Posterior vena cava (tissue), 2 donors: Measurements from ENCODE around the gene PCSK9. TPM values are rescaled to one million over a fixed set of nuclear protein-coding genes. Genes with fewer than 3 reads are reported as not detected.
A peak's percentile ranks its signal among the peaks of the same experiment; 100 is the strongest.
"Not testable (repeated sequence)": the region's sequence is repeated elsewhere in the genome, so short reads cannot be mapped to it uniquely, and the experiment has no call there.

Experiments used
- DNase-seq: peaks from one replicate; pipeline ENCODE4 v3.0.0-alpha.2; 2020; ENCODE audit warnings: low spot score
- intact Hi-C, 2 donors: fragments of 100-400 bp; cut with DNase I; formaldehyde crosslinking; loops; one replicate each; pipeline versions ENCODE4 v1.14.1 to v1.14.2; 2022 to 2023
- total RNA-seq, 2 donors: library from RNA; stranded (reverse); fragmentation: NEBNext Ultra II Directional; extraction: Animal tissue kit (Norgen Biotek cat#: 25700); gene quantifications; one replicate each; pipeline ENCODE4 v1.2.1, GENCODE V29; 2021
- donor health status: DM: yes; HTN: yes; CAD: no.
- donor health status: DM: yes; HTN: yes; CAD: no.

Gene PCSK9
- total RNA-seq, 2 donors from 2014 or later, result 0.32 TPM; not detected in 1

DNA sequence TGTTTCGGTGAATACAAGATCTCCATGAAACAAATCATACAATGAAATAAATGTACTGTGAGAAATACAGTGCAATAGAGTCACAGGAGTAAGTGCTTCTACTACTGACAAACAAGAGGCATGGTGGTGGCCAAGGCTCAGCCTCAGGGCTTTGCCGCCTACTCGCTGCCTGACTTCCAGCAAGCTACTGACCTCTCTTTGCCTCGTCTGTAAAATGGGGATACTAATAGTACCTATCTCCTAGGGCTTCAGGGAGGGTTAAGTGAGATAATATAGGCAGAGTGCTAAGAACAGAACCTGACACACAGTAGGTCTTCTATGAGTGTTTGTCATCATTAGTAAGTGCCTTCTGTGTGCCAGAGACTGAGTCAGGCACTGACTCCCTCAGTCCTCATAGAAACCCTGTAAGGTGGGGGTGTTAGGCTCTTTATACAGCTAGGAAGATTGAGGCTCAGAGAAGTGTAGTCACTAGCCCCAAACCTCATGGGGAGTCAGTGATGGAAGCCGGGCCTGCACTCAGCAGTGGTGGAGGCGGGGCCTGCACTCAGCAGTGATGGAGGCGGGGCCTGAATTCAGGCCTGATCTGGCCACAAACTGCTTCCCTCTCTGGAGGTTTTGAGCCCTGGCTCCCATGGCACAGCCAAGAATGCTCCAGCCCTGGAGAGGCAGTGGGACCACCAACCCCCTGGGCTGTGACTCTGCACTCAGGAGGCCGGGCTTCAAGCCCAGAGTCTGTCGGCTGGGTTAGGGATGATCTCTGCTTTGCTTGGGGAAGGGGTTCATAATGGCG, 33.8 kb upstream of the PCSK9 start:
- DNase-seq, result peak; percentile 67

DNA sequence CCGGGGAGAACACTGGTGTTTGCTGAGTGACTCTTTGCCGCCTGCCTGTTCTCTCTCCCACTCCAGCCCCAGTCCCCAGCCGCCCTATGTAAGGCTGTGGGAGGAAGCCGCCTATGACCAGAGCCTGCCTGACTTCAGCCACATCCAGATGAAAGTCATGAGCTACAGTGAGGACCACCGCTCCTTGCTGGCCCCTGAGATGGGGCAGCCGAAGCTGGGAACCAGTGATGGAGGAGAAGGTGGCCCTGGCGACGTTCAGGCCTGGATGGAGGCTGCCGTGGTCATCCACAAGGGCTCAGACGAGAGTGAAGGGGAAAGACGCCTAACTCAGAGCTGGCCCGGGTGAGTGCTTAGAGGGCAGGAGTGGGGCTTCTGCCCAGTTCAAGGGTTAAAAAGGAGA, 32.4 kb upstream of the PCSK9 start:
- intact Hi-C loops, result no loop called here
- peak; percentile 76 for DNase-seq

More for the DNA sequence above, 33.8 kb upstream of the PCSK9 start:
- intact Hi-C loops, result no loop called here

GRCh38 chr1:55007625-55008024, 31.7 kb upstream of the PCSK9 start:
- DNase-seq, result peak; percentile 20
- intact Hi-C loops, result no loop called here

DNA sequence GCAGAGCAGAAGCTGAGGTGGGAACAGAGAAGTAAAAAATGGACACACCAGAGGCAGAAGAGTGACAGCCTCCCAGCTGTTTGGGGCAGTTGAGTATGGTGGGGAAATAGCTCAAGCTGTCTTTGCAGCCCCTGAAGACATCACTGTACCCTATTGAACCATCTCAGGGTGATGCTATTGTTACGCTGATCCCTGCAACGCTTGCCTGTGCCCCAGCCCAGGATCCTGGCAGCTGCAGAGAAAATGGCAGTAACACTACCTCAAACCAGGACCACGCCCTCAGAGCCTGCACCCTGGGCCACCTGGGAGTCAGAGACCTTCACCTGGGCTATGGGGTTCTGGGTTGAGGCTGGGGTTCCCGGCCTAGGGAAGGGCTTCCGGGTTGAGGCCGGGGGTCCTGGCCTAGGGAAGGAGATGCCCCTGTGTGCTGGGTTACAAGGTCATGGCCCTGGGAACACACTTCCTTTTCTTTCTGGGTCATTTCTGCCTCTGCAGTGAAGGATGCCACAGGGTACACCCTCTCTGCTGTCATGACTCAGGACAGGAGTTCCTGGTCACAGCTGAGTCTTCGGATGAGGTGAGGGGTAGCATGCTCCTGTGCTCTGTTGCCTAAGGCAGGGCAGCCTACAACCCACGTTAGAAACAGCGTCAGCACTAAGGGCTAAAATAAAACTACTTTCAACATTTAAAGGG, 29.0 kb upstream of the PCSK9 start:
- intact Hi-C loops, result no loop called here
- DNase-seq, result no peak

DNA sequence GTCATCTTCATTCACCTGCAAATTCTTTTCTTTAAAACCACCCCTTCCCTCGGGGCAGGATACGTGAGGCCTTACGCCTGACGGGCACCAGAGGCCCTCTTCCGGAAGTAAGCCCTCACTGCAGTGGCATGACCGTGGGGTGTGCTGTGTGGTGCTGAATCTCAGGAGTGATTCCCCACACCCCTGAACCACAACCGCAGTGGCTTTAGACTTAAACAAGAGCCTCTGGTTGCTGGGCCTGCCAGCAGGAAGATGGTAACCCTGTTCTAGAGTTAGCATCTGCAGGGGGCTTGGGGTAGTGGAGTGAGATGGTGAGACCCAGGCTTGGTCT, 28.5 kb upstream of the PCSK9 start:
- no peak for DNase-seq
- intact Hi-C loops, result no loop called here

GRCh38 chr1:55012661-55013060, 26.7 kb upstream of the PCSK9 start:
- intact Hi-C loops, result no loop called here
- DNase-seq, result no peak

DNA sequence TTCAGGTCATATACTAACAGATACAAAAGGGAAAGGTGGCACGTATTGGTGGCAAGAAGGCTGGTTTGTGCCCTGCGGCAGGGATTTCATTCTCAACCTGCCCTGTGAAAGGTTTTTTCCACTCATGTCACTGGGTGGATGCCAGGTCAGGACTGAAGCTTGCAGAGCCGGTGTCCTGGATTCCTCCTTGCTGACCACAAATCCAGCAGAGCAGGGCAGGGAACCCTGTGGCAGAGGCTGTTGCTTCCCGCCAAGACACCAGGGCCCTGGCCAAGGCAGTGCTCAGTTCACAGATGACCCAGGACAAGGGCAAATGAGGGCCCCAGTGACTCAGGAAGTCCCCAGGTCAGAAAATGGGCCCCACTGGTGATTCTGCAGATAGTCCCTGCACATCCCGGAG, 24.2 kb upstream of the PCSK9 start:
- DNase-seq, result peak; percentile 71
- intact Hi-C loops, result no loop called here

DNA sequence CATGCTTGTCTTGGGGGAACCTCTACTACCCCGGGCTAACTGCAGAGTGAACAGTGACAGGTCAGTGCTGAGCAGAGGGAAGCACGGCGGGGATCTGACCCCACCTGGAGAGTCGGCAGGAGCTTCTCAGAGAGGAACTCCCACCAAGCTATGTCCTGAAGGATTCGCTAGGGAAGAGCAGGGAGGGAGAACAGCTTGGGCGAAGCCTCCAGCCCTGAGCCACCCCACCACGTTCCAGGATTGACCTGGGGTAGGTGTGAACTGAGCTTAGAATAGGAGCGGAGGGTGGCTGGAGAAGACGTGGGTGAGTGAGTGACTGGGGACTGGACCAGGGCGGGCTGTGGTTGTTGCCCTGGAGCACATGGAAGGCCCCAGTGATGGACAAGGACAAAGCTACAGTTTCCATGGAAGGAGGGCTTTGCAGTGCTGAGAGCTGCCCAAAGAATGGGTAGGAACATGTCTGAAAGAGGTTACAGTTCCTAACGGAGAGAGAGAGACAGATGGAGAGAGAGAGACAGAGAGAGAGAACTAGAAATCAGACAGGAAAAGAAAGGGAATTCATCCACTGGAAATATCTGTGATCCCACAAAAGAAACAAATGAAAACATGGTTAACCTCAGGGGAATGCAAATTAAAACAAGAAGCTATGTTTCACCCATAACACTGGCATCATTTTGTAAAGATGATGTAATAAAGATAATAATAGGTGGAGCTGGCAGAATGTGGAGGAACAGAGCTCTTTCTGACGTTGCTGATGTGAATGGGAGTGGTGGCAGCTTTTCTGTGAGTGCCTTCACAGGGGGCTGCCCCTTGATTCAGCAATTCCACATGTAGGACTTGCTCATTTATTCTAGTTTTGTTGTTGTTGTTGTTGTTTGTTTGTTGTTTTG, 23.4 kb upstream of the PCSK9 start:
- intact Hi-C loops, result no loop called here
- DNase-seq, result peak; percentile 58

DNA sequence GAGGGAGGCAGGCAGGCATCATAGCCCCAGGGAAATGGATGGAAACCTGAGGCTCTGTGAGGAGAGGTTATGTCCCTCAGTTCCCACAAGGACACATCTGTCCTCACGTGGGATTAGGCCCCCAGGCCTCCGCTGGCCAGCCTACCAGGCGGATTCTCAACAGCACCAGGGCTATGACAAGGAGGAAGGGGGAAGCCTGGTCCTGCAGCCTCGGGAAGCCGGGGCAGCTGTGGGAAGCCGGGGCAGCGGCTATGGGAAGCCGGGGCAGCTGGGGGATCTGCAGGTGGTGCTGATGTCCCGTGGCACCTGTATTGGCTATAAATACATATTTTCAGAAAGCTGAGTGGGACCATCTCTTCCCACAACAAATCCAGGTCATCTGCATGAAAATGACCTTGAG, 21.0 kb upstream of the PCSK9 start:
- no peak for DNase-seq

GRCh38 chr1:55021942-55022546, 17.3 kb upstream of the PCSK9 start:
- DNase-seq, result peak; percentile 93
- intact Hi-C loops, result no loop called here

More for the DNA sequence above, 21.0 kb upstream of the PCSK9 start:
- intact Hi-C loops, result no loop called here

- DNase-seq, result peak; percentile 51
- intact Hi-C loops, result not testable (repeated sequence)
Observed at GRCh38 chr1:55024163-55024562, 15.2 kb upstream of the PCSK9 start.

DNA sequence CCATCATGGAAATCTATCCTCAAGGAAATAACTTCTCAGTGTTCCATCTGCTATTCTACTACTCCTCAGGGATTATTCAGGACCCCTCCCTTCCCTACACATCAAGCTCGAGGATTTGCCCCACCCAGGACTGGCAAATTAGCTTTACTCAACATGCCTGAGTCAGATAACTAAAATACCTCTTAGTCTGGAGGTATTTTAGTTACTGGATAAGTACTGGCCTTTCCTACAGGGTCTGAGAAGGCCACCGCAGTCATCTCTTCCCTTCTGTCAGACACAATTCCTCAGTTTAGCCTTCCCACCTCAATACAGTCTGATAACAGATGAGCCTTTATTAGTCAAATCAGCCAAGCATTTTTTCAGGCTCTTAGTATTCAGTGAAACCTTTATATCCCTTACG, 12.7 kb upstream of the PCSK9 start:
- intact Hi-C loops, DNase-seq: not testable (repeated sequence)

DNA sequence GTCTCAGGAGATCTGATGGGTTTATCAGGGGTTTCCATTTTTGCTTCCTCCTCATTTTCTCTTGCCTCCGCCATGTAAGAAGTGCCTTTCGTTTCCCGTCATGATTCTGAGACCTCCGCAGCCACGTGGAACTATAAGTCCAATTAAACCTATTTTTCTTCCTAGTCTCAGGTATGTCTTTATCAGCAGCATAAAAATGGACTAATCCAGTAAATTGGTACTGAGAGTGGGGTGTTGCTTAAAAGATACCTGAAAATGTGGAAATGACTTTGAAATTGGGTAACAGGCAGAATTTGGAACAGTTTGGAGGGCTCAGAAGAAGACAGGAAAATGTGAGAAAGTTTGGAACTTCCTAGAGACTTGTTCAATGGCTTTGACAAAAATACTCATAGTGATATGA, 8.2 kb upstream of the PCSK9 start:
- intact Hi-C loops, DNase-seq: not testable (repeated sequence)

GRCh38 chr1:55033265-55033614, 6.1 kb upstream of the PCSK9 start:
- DNase-seq, result peak; percentile 53
- intact Hi-C loops, result no loop called here

DNA sequence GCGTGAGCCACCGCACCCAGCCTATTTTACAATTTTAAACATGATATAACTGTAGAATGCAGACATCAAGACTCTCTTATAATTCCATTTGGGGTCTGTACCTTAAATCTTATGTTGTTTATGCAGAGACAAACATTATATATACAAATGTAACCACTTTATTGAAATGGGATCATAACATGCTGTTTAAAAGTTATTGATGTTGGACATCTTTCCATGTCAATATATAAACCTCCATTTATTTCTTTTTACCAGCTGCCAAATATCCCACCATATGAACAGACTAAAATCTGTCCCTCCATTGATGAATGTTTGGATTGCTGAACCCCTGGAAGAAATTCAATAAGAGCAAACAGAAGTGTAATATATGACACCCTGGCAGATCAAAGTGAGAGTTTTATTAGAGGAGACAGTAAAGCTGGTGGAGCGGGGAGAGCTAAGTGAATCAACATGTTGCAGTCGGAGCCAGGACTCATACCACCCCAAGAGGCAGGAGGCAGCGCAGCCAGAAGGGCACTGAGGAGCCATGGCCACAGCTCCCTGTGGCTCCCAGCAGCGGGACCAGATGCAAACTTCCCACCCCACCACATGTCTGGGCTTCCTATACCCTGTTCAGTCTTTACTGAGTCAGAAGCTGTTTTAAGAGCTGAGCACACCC, 4.7 kb upstream of the PCSK9 start:
- intact Hi-C loops, result no loop called here
- no peak for DNase-seq

- no peak for DNase-seq
- intact Hi-C loops, result no loop called here
Observed at GRCh38 chr1:55035904-55036303, 3.4 kb upstream of the PCSK9 start.

- DNase-seq, result peak; percentile 43
- intact Hi-C loops, result no loop called here
Observed at GRCh38 chr1:55037733-55038551, 1.4 kb upstream of the PCSK9 start.

DNA sequence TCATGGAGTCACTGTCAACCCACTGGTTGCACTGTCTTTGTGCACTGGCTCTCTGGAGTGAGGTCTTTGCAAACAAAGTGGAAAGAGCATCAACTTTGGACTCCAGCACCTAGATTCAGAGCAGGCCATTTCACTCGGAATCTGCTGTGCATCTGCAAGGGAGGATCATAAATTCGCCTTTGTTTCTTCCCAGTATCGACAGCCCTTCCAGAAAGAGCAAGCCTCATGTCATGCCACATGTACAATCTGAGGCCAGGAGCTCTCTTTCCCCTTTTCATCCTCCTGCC, 853 bp upstream of the PCSK9 start:
- intact Hi-C loops, result no loop called here
- no peak for DNase-seq

DNA sequence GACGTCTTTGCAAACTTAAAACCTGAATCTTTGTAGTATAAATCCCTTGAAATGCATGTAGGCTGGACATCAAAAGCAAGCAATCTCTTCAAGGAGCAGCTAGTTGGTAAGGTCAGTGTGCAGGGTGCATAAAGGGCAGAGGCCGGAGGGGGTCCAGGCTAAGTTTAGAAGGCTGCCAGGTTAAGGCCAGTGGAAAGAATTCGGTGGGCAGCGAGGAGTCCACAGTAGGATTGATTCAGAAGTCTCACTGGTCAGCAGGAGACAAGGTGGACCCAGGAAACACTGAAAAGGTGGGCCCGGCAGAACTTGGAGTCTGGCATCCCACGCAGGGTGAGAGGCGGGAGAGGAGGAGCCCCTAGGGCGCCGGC, 390 bp upstream of the PCSK9 start:
- intact Hi-C loops, result no loop called here
- DNase-seq, result no peak
